ENCODE measurements around the gene MAP1LC3A.

The MAP1LC3A gene

GRCh38 chr20:34549929-34550305, 8.6 kb upstream of the MAP1LC3A start:
- no peak for DNase-seq

- DNase-seq: no peak
Measured at GRCh38 chr20:34552569-34552968, 5.9 kb upstream of the MAP1LC3A start.

GRCh38 chr20:34553366-34553867, 5.1 kb upstream of the MAP1LC3A start:
- no peak for DNase-seq

GRCh38 chr20:34557936-34558319, 590 bp upstream of the MAP1LC3A start:
- no peak for DNase-seq

- DNase-seq: no peak
Measured at GRCh38 chr20:34559311-34560140, 1.0 kb downstream of the MAP1LC3A start.

GRCh38 chr20:34560141-34560523, 1.6 kb downstream of the MAP1LC3A start:
- DNase-seq: no peak

GRCh38 chr20:34560614-34561013, 2.1 kb downstream of the MAP1LC3A start:
- no peak for DNase-seq

GRCh38 chr20:34561661-34562060, 3.1 kb downstream of the MAP1LC3A start:
- no peak for DNase-seq

- peak; percentile 28 for DNase-seq
Measured at GRCh38 chr20:34562641-34563040, 4.1 kb downstream of the MAP1LC3A start.

GRCh38 chr20:34564833-34565232, 6.3 kb downstream of the MAP1LC3A start:
- no peak for DNase-seq

GRCh38 chr20:34566978-34567891, 8.7 kb downstream of the MAP1LC3A start:
- no peak for DNase-seq

- DNase-seq: no peak
Measured at GRCh38 chr20:34567892-34568865, 9.7 kb downstream of the MAP1LC3A start.

- DNase-seq: no peak
Measured at GRCh38 chr20:34569598-34569997, 11.1 kb downstream of the MAP1LC3A start.

GRCh38 chr20:34570859-34571306, 12.4 kb downstream of the MAP1LC3A start:
- DNase-seq: peak; percentile 12

- no peak for DNase-seq
Measured at GRCh38 chr20:34571753-34572152, 13.2 kb downstream of the MAP1LC3A start.

GRCh38 chr20:34573541-34574300, 15.2 kb downstream of the MAP1LC3A start:
- no peak for DNase-seq

GRCh38 chr20:34574426-34574825, 15.9 kb downstream of the MAP1LC3A start:
- DNase-seq: no peak

GRCh38 chr20:34574861-34575260, 16.3 kb downstream of the MAP1LC3A start:
- DNase-seq: no peak

GRCh38 chr20:34575271-34575670, 16.8 kb downstream of the MAP1LC3A start:
- no peak for DNase-seq

GRCh38 chr20:34575756-34576155, 17.2 kb downstream of the MAP1LC3A start:
- DNase-seq: no peak

GRCh38 chr20:34577061-34577460, 18.5 kb downstream of the MAP1LC3A start:
- no peak for DNase-seq

- DNase-seq: no peak
Measured at GRCh38 chr20:34578025-34578424, 19.5 kb downstream of the MAP1LC3A start.

Measured in hematopoietic multipotent progenitor cell treated with erythropoietin and hydrocortisone succinate and interleukin-3 and kit ligand, for 8 days (in vitro differentiated cells).